Stomach (tissue), 4 donors: ENCODE measurements around the gene ASIC4.

Experiments used
- POLR2A ChIP-seq, 4 donors: fragments of 450-650 bp; IDR thresholded peaks; one replicate each; pipeline ENCODE4 v1.6.1; 2016; ENCODE audit warnings: antibody characterized with exemption in 4 of 4, control low read depth in 2 of 4, mild to moderate bottlenecking in 1 of 4, moderate library complexity in 1 of 4
- TF ChIP-seq, protein P1 (sequence below), 7 experiments: fragments of 450-650 bp in 4 of 7; fragments of 200-600 bp in 3 of 7; sonication (generic) in 3 of 7; IDR thresholded peaks; one replicate each; pipeline ENCODE4 v1.5.1; 2016 to 2019; ENCODE audit warnings: antibody characterized with exemption in 7 of 7, control low read depth in 2 of 7, mild to moderate bottlenecking in 1 of 7

DNA sequence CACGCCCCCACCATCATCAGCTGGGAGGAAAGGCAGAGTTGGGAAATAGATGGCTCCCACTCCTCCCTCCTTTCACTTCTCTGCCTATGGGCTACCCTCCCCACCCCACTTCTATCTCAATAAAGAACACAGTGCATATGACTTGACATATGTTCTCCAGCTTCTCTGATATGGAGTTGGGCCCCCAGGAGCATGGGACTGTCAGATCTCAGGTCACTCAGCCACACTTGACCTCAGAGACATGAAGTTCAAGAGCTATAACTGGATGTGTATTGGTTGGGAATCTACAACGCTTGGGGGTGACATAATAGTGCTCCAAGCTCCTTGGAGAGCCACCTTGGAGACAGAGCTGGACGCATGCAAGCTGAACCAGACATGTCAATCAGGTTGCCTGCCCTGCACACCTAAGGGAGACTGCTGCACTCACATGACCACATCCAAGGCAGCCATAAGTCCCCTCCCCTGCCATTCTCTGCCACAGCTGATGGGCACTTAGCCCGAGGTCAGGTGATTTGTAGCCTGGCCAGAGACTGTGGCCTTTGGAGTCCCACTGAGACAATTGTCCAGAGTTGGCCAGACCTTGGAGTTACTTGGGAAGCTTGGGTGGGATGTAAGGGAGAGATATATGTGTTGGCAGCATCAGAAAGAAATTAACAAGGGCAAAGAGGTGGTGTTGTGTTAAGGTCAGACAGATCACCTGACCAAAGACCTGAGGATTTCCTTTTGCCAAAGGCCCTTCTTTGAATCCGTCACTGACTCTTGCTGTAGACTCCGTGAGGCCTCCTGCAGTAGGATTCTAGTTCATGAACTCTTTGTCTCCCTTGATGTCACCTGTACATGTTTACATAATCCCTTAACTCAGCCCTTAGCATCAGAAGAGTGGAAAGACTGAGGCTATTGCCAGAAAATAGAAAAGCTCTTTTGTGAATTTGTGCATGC, 61.6 kb downstream of the ASIC4 start:
- TF ChIP-seq, protein P1, sequence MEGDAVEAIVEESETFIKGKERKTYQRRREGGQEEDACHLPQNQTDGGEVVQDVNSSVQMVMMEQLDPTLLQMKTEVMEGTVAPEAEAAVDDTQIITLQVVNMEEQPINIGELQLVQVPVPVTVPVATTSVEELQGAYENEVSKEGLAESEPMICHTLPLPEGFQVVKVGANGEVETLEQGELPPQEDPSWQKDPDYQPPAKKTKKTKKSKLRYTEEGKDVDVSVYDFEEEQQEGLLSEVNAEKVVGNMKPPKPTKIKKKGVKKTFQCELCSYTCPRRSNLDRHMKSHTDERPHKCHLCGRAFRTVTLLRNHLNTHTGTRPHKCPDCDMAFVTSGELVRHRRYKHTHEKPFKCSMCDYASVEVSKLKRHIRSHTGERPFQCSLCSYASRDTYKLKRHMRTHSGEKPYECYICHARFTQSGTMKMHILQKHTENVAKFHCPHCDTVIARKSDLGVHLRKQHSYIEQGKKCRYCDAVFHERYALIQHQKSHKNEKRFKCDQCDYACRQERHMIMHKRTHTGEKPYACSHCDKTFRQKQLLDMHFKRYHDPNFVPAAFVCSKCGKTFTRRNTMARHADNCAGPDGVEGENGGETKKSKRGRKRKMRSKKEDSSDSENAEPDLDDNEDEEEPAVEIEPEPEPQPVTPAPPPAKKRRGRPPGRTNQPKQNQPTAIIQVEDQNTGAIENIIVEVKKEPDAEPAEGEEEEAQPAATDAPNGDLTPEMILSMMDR (IDR thresholded peaks at IDR 0.05): no peak
- TF ChIP-seq POLR2A (IDR thresholded peaks at IDR 0.05): no peak
